Measurements from ENCODE around the gene TRAF2.

DNA sequence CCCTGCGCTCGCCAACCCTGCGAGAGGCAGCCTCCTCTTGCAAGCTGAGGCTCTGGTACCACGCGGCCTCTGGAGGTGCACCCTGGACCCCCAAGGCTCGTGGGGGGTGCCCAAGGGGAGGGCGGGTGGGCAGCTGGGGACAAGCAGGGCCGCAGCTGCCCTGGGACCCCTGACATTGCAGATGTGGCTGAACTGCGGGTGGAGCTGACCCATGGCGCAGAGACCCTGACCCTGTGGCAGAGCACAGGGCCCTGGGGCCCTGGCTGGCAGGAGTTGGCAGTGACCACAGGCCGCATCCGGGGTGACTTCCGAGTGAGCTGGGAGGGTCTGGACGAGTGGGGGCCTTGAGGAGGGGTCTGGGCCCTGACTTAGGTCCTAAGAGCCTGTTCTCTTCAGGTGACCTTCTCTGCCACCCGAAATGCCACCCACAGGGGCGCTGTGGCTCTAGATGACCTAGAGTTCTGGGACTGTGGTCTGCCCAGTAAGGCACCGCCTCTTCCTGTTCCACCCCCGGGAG is 32.7 kb upstream of the TRAF2 start:
- TF ChIP-seq, protein P1, sequence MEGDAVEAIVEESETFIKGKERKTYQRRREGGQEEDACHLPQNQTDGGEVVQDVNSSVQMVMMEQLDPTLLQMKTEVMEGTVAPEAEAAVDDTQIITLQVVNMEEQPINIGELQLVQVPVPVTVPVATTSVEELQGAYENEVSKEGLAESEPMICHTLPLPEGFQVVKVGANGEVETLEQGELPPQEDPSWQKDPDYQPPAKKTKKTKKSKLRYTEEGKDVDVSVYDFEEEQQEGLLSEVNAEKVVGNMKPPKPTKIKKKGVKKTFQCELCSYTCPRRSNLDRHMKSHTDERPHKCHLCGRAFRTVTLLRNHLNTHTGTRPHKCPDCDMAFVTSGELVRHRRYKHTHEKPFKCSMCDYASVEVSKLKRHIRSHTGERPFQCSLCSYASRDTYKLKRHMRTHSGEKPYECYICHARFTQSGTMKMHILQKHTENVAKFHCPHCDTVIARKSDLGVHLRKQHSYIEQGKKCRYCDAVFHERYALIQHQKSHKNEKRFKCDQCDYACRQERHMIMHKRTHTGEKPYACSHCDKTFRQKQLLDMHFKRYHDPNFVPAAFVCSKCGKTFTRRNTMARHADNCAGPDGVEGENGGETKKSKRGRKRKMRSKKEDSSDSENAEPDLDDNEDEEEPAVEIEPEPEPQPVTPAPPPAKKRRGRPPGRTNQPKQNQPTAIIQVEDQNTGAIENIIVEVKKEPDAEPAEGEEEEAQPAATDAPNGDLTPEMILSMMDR (conservative IDR thresholded peaks at IDR 0.05 in 1 of 2, IDR thresholded peaks at IDR 0.05 in 1 of 2; ENCODE audit: extremely low read depth in 1 of 2, insufficient read depth in 1 of 2, low read depth in 1 of 2, low read length in 2 of 2): no peak
- no peak for TF ChIP-seq EZH2 (IDR thresholded peaks at IDR 0.05; ENCODE audit: borderline replicate concordance, low read length)
